ENCODE measurements around the gene SIL1.

The SIL1 gene

GRCh38 chr5:138920181-138920580, 278.0 kb downstream of the SIL1 start:
- no peaks in the 10 kb centered on the region for H3K9me3 Mint-ChIP-seq
- ATAC-seq (no peak), DNase-seq (ENCODE audit: low spot score in 2 of 2) (no peak)
- H3K4me1 Mint-ChIP-seq: no peaks in the 10 kb centered on the region
- H3K27ac Mint-ChIP-seq: no peak overlapping the region
- peaks cover 17% of the 10 kb centered on the region for H3K36me3 Mint-ChIP-seq
- H3K4me3 Mint-ChIP-seq: no peak overlapping the region

DNA sequence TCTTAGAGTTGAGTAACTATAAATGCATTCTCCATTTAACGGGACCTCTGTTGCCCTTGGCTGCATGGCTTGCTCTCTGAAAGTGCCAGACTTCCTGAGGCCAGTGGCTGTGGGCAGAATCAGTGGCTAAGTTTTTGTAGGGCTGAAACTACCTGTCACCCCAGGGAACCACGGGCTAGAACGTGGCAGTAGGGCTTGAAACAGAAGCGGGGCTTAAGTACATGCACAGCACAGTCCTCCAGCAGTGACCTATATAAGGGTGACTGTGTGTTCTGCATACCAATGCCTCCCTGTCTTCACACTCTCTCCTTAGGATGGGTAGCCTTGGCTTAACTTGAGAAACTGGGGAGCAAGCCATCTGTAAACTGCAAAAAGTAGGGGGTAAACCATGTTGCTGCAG, 279.5 kb downstream of the SIL1 start:
- Mint-ChIP-seq H3K4me1 (no peaks in the 10 kb centered on the region), H3K27ac (no peak overlapping the region), H3K9me3 (no peaks in the 10 kb centered on the region), H3K4me3 (no peak overlapping the region), H3K36me3 (peaks cover 14% of the 10 kb centered on the region)
- DNase-seq (ENCODE audit: low spot score in 2 of 2): no peak
- no peak for ATAC-seq

DNA sequence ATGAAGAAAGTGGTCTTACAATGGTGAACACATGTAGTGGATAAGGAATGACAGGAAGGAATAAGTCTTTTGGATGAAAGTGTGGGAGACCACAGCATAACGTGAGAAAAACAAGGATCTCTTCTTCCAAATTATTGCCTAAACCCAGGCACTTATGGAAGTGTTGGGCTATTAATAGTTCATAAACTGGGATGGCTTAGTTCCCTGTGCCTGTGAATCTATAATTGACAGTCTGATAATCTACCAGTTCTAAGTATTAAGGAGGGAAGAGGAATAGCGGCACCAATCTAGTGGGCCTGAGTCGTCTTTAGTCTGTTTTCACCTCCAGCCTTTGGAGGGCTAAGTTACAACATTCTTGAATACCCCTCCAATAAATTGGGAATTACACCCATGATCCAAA, 283.8 kb downstream of the SIL1 start:
- peaks cover 7% of the 10 kb centered on the region for H3K36me3 Mint-ChIP-seq
- H3K4me1 Mint-ChIP-seq: no peaks in the 10 kb centered on the region
- ATAC-seq (no peak), DNase-seq (ENCODE audit: low spot score in 2 of 2) (no peak)
- no peak overlapping the region for H3K4me3 Mint-ChIP-seq
- H3K27ac Mint-ChIP-seq: no peak overlapping the region
- H3K9me3 Mint-ChIP-seq: no peaks in the 10 kb centered on the region

GRCh38 chr5:138913773-138914172, 284.4 kb downstream of the SIL1 start:
- DNase-seq (ENCODE audit: low spot score in 2 of 2) (no peak), ATAC-seq (no peak)
- Mint-ChIP-seq H3K27ac (no peak overlapping the region), H3K4me3 (no peak overlapping the region), H3K9me3 (no peaks in the 10 kb centered on the region), H3K4me1 (no peaks in the 10 kb centered on the region), H3K36me3 (peaks cover 6% of the 10 kb centered on the region)

DNA sequence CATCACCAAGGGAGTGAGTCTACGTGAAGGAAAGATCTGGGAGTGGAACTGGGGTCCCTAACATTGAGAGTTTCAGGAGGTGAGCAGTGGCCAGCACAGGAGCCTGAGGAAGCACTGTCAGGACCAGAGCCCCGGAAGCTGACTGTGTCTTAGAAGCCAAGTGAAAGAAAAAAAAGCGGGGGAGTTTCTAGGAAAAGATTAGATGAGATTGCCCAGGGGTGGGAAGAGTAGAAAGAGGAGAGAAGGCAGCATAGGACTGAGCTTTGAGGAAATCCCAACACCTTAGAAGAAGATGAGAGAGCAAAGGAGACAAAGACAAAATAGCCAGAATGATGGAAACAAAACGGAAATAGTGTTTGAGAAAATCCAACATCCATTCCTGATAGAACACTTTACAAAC, 286.1 kb downstream of the SIL1 start:
- ATAC-seq (no peak), DNase-seq (ENCODE audit: low spot score in 2 of 2) (no peak)
- no peak overlapping the region for H3K4me3 Mint-ChIP-seq
- H3K36me3 Mint-ChIP-seq: peaks cover 6% of the 10 kb centered on the region
- H3K9me3 Mint-ChIP-seq: no peaks in the 10 kb centered on the region
- no peaks in the 10 kb centered on the region for H3K4me1 Mint-ChIP-seq
- no peak overlapping the region for H3K27ac Mint-ChIP-seq

- Mint-ChIP-seq H3K27ac (peak overlapping the region; percentile 0), H3K4me1 (no peaks in the 10 kb centered on the region), H3K9me3 (no peaks in the 10 kb centered on the region), H3K4me3 (no peak overlapping the region), H3K36me3 (peaks cover 6% of the 10 kb centered on the region)
- ATAC-seq (no peak), DNase-seq (ENCODE audit: low spot score in 2 of 2) (no peak)
These were observed 286.7 kb downstream of the SIL1 start for GRCh38 chr5:138911441-138911840.

- no peak overlapping the region for H3K4me3 Mint-ChIP-seq
- ATAC-seq (peak; percentile 44), DNase-seq (ENCODE audit: low spot score in 2 of 2) (no peak)
- no peaks in the 10 kb centered on the region for H3K9me3 Mint-ChIP-seq
- H3K4me1 Mint-ChIP-seq: no peaks in the 10 kb centered on the region
- H3K27ac Mint-ChIP-seq: peak overlapping the region; percentile 0
- H3K36me3 Mint-ChIP-seq: peaks cover under 1% of the 10 kb centered on the region
These were observed 287.5 kb downstream of the SIL1 start for GRCh38 chr5:138910546-138911185.

GRCh38 chr5:138909734-138910133, 288.4 kb downstream of the SIL1 start:
- no peak overlapping the region for H3K27ac Mint-ChIP-seq
- no peaks in the 10 kb centered on the region for H3K9me3 Mint-ChIP-seq
- DNase-seq (ENCODE audit: low spot score in 2 of 2) (no peak), ATAC-seq (no peak)
- H3K4me3 Mint-ChIP-seq: no peak overlapping the region
- H3K36me3 Mint-ChIP-seq: peaks cover 5% of the 10 kb centered on the region
- no peaks in the 10 kb centered on the region for H3K4me1 Mint-ChIP-seq

DNA sequence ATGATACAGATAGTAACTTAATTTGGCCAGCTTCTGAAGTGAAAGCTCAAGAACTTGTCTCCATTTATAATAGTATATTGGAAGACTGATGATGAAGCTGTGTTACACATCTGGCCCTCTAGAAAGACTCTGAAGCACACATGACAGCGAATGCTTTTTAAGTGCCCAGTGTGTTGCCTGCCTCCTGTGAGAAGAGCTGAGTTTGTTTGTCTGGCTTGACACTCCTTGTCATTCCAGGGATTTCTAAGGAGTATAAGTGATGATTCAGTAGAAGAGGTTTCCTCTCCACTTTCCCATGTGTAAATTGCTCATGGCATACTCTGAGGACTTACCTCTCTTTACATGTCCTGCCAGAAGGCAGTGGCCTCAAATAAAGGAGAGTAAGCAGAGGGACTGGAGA, 292.6 kb downstream of the SIL1 start:
- Mint-ChIP-seq H3K4me1 (peaks cover 13% of the 10 kb centered on the region), H3K9me3 (no peaks in the 10 kb centered on the region), H3K27ac (no peak overlapping the region), H3K4me3 (no peak overlapping the region), H3K36me3 (peaks cover 31% of the 10 kb centered on the region)
- DNase-seq (ENCODE audit: low spot score in 2 of 2) (no peak), ATAC-seq (no peak)

DNA sequence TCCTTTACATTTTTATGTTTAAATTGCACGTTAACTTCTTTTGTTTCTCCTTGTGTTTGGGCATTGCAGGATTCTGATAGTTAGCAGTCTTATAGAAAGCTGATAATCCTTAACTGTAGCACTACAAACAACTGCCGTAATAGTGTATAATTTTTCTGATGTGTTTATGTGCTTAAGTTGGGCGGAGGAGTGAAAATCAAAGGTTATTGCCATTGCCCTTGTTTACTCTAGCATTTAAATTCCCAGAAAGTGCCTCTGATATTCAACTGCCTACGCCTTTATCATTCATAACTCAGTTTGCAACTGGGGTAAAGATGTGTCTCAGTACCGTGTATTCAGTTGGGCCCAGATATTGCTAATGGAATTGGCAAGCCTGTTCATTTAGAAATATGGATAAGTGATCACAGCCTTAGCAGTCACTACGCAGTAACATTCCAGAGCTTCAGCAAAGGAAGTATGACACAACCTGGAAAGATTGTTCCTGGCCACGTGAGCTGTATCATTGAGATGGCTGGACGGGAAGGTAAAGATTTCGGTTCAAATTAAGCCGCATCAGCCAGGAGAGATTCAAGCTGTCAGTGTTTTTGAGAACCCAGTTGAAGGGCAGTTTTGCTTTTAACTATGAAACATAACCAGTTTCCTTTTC, 294.9 kb downstream of the SIL1 start:
- no peaks in the 10 kb centered on the region for H3K9me3 Mint-ChIP-seq
- ATAC-seq: no peak
- H3K36me3 Mint-ChIP-seq: peaks cover 37% of the 10 kb centered on the region
- H3K4me3 Mint-ChIP-seq: no peak overlapping the region
- DNase-seq (ENCODE audit: low spot score in 2 of 2): no peak
- H3K4me1 Mint-ChIP-seq: peaks cover 25% of the 10 kb centered on the region
- no peak overlapping the region for H3K27ac Mint-ChIP-seq

DNA sequence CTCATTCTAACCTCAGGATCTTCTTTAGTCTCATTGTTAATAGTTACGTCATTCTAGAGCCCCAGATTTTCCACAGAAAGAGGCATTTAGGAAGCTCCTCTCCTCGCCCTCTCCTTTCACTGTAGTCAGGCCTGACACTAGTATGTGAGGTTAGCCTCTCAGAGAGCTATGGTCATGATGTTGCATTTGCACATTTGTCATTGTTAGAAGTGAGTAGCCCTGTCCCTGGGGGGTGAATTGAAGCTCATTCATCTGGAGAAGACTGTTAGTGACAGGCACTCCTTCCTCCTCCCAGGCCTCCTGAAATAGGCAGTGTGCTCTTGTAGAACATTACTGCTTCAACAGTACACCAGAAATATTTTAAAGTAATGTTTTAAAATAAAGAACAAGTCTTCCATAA, 296.5 kb downstream of the SIL1 start:
- DNase-seq (ENCODE audit: low spot score in 2 of 2) (no peak), ATAC-seq (no peak)
- H3K9me3 Mint-ChIP-seq: no peaks in the 10 kb centered on the region
- H3K4me1 Mint-ChIP-seq: peaks cover 25% of the 10 kb centered on the region
- H3K36me3 Mint-ChIP-seq: peaks cover 37% of the 10 kb centered on the region
- peak overlapping the region; percentile 60 for H3K27ac Mint-ChIP-seq
- no peak overlapping the region for H3K4me3 Mint-ChIP-seq

- Mint-ChIP-seq H3K4me3 (no peak overlapping the region), H3K9me3 (no peaks in the 10 kb centered on the region)
- no peak for DNase-seq (ENCODE audit: low spot score in 2 of 2)
These were observed 297.7 kb downstream of the SIL1 start for GRCh38 chr5:138900281-138900965.

GRCh38 chr5:138898742-138899141, 299.4 kb downstream of the SIL1 start:
- Mint-ChIP-seq H3K4me3 (no peak overlapping the region), H3K4me1 (peaks cover 25% of the 10 kb centered on the region), H3K9me3 (no peaks in the 10 kb centered on the region), H3K27ac (no peak overlapping the region), H3K36me3 (peaks cover 22% of the 10 kb centered on the region)
- DNase-seq (ENCODE audit: low spot score in 2 of 2) (no peak), ATAC-seq (no peak)

More at GRCh38 chr5:138900281-138900965, 297.7 kb downstream of the SIL1 start:
- peak; percentile 74 for ATAC-seq
- peaks cover 25% of the 10 kb centered on the region for H3K4me1 Mint-ChIP-seq
- peaks cover 37% of the 10 kb centered on the region for H3K36me3 Mint-ChIP-seq
- H3K27ac Mint-ChIP-seq: no peak overlapping the region

GRCh38 chr5:138898299-138898698, 299.9 kb downstream of the SIL1 start:
- Mint-ChIP-seq H3K4me3 (no peak overlapping the region), H3K9me3 (no peaks in the 10 kb centered on the region), H3K4me1 (peaks cover 25% of the 10 kb centered on the region), H3K27ac (no peak overlapping the region), H3K36me3 (peaks cover 17% of the 10 kb centered on the region)
- no peak for DNase-seq (ENCODE audit: low spot score in 2 of 2)
- no peak for ATAC-seq

Measured in stimulated activated effector memory CD8-positive, alpha-beta T cell treated with anti-CD3 and anti-CD28 coated beads, Interleukin-12 subunit alpha, Interleukin-12 subunit beta, amount 100 ng/mL, for 72 hours (primary cell).